Uterus (tissue), 2 donors: ENCODE results near the gene SERPINA4.

ENCODE experiments used
- POLR2A ChIP-seq, 2 donors: fragments of 450-650 bp; IDR thresholded peaks; one replicate each; pipeline ENCODE4 v1.6.1; 2016; ENCODE audit warnings: antibody characterized with exemption in 2 of 2, mild to moderate bottlenecking in 1 of 2, moderate library complexity in 1 of 2
- TF ChIP-seq, protein P1 (sequence below), 4 experiments: fragments of 200-600 bp in 2 of 4; fragments of 450-650 bp in 2 of 4; sonication (generic) in 2 of 4; IDR thresholded peaks; one replicate each; pipeline ENCODE4 v1.5.1; 2016 to 2019; ENCODE audit warnings: antibody characterized with exemption in 4 of 4, mild to moderate bottlenecking in 2 of 4, moderate library complexity in 1 of 4

DNA sequence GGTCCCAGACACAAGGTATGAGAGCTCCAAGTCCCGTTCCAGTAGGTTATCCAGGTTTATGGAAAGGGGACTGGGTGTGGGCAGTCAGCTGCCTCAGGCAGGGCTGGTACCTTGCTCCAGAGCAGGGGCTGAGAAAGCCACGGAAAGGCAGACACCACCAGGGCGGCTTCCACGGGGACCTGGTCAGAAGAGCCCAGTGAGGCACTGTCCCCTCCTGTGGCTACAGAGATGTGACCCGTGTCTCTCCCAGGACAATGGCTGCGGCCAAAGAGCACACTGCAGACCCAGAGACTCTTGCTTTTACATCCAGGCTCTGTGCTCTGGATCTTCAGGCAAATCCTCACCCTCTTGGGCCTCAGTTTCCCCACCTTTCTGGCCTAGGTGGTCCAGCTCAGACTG, 8.8 kb downstream of the SERPINA4 start:
- TF ChIP-seq, protein P1, sequence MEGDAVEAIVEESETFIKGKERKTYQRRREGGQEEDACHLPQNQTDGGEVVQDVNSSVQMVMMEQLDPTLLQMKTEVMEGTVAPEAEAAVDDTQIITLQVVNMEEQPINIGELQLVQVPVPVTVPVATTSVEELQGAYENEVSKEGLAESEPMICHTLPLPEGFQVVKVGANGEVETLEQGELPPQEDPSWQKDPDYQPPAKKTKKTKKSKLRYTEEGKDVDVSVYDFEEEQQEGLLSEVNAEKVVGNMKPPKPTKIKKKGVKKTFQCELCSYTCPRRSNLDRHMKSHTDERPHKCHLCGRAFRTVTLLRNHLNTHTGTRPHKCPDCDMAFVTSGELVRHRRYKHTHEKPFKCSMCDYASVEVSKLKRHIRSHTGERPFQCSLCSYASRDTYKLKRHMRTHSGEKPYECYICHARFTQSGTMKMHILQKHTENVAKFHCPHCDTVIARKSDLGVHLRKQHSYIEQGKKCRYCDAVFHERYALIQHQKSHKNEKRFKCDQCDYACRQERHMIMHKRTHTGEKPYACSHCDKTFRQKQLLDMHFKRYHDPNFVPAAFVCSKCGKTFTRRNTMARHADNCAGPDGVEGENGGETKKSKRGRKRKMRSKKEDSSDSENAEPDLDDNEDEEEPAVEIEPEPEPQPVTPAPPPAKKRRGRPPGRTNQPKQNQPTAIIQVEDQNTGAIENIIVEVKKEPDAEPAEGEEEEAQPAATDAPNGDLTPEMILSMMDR (IDR thresholded peaks at IDR 0.05), result no peak
- no peak for TF ChIP-seq POLR2A (IDR thresholded peaks at IDR 0.05)
